SK-N-SH treated with all-trans-retinoic acid at 6 μM for 48 hours (cell line): ENCODE results near the gene PNN.

Source experiments
- ATAC-seq: fragments of 200-7000 bp; cut with Tn5 transposase; 3 replicates; pipeline ENCODE4 v1.9.1; 2020; ENCODE audit warnings: mild to moderate bottlenecking, moderate library complexity
- ARNTL ChIP-seq: fragments of 450-650 bp; formaldehyde crosslinking; IDR thresholded peaks from 2 replicates; pipeline ENCODE4 v1.5.0; 2020; ENCODE audit warnings: low read depth, mild to moderate bottlenecking, moderate library complexity, borderline replicate concordance
- BACH2 ChIP-seq: fragments of 250-450 bp; sonication (Bioruptor Pico); IDR thresholded peaks from 2 replicates; pipeline ENCODE4 v1.9.0; 2021; ENCODE audit warnings: mild to moderate bottlenecking, borderline replicate concordance
- CSDC2 ChIP-seq: fragments of 250-450 bp; sonication (Bioruptor Pico); IDR thresholded peaks from 2 replicates; pipeline ENCODE4 v1.5.0; 2020; ENCODE audit warnings: mild to moderate bottlenecking, moderate library complexity
- ESRRG ChIP-seq: fragments of 250-450 bp; sonication (Bioruptor Pico); IDR thresholded peaks from 2 replicates; pipeline ENCODE4 v1.6.1; 2021; ENCODE audit warnings: mild to moderate bottlenecking
- ISL1 ChIP-seq: fragments of 250-450 bp; sonication (Bioruptor Pico); IDR thresholded peaks from 2 replicates; pipeline ENCODE4 v2.1.2; 2022; ENCODE audit warnings: mild to moderate bottlenecking, moderate library complexity
- PPARA ChIP-seq: fragments of 250-450 bp; sonication (Bioruptor Pico); IDR thresholded peaks from 2 replicates; pipeline ENCODE4 v1.5.0; 2020; ENCODE audit warnings: mild to moderate bottlenecking, borderline replicate concordance
- RARB ChIP-seq: fragments of 250-450 bp; sonication (Bioruptor Pico); IDR thresholded peaks from 2 replicates; pipeline ENCODE4 v1.8.0; 2021; ENCODE audit warnings: mild to moderate bottlenecking, moderate library complexity
- TCF4 ChIP-seq: fragments of 250-450 bp; sonication (Bioruptor Pico); IDR thresholded peaks from 2 replicates; pipeline ENCODE4 v1.8.0; 2021; ENCODE audit warnings: mild to moderate bottlenecking, moderate library complexity, borderline replicate concordance
- TOX ChIP-seq: fragments of 250-450 bp; sonication (Bioruptor Pico); IDR thresholded peaks from 2 replicates; pipeline ENCODE4 v1.8.0; 2021; ENCODE audit warnings: mild to moderate bottlenecking, moderate library complexity, borderline replicate concordance
- ZC3H10 ChIP-seq: fragments of 250-450 bp; sonication (Bioruptor Pico); IDR thresholded peaks from 2 replicates; pipeline ENCODE4 v1.5.1; 2021; ENCODE audit warnings: mild to moderate bottlenecking, moderate library complexity
- ZFP3 ChIP-seq: fragments of 250-450 bp; sonication (Bioruptor Pico); IDR thresholded peaks from 2 replicates; pipeline ENCODE4 v1.5.0; 2020; ENCODE audit warnings: mild to moderate bottlenecking, moderate library complexity
- ZNF565 ChIP-seq: fragments of 450-650 bp; formaldehyde crosslinking; conservative IDR thresholded peaks from 2 replicates; pipeline ENCODE4 v1.5.0; 2020; ENCODE audit warnings: low read depth, mild to moderate bottlenecking, moderate library complexity
- ZNF70 ChIP-seq: fragments of 450-650 bp; formaldehyde crosslinking; IDR thresholded peaks from 2 replicates; pipeline ENCODE4 v1.5.0; 2020; ENCODE audit warnings: mild to moderate bottlenecking, moderate library complexity
- ZNF8 ChIP-seq: fragments of 450-650 bp; formaldehyde crosslinking; IDR thresholded peaks from 2 replicates; pipeline ENCODE4 v1.5.0; 2020; ENCODE audit warnings: mild to moderate bottlenecking, moderate library complexity
- TF ChIP-seq, protein P1 (sequence below): fragments of 250-450 bp; sonication (Bioruptor Pico); IDR thresholded peaks from 2 replicates; pipeline ENCODE4 v1.8.0; 2021; ENCODE audit warnings: low read depth, mild to moderate bottlenecking, moderate library complexity, borderline replicate concordance
- TF ChIP-seq, protein P2 (sequence below): fragments of 250-450 bp; sonication (Bioruptor Pico); IDR thresholded peaks from 2 replicates; pipeline ENCODE4 v1.8.0; 2020; ENCODE audit warnings: mild to moderate bottlenecking, moderate library complexity, borderline replicate concordance
- TF ChIP-seq, protein P3 (sequence below): fragments of 250-450 bp; sonication (Bioruptor Pico); IDR thresholded peaks from 2 replicates; pipeline ENCODE4 v1.5.0; 2020; ENCODE audit warnings: mild to moderate bottlenecking, moderate library complexity
- TF ChIP-seq, protein P4 (sequence below): fragments of 250-450 bp; sonication (Bioruptor Pico); IDR thresholded peaks from 2 replicates; pipeline ENCODE4 v1.5.1; 2020; ENCODE audit warnings: low read depth, mild to moderate bottlenecking, moderate library complexity
- TF ChIP-seq, protein P5 (sequence below): fragments of 250-450 bp; sonication (Bioruptor Pico); IDR thresholded peaks from 2 replicates; pipeline ENCODE4 v1.5.1; 2021; ENCODE audit warnings: mild to moderate bottlenecking, moderate library complexity

Gene PNN

DNA sequence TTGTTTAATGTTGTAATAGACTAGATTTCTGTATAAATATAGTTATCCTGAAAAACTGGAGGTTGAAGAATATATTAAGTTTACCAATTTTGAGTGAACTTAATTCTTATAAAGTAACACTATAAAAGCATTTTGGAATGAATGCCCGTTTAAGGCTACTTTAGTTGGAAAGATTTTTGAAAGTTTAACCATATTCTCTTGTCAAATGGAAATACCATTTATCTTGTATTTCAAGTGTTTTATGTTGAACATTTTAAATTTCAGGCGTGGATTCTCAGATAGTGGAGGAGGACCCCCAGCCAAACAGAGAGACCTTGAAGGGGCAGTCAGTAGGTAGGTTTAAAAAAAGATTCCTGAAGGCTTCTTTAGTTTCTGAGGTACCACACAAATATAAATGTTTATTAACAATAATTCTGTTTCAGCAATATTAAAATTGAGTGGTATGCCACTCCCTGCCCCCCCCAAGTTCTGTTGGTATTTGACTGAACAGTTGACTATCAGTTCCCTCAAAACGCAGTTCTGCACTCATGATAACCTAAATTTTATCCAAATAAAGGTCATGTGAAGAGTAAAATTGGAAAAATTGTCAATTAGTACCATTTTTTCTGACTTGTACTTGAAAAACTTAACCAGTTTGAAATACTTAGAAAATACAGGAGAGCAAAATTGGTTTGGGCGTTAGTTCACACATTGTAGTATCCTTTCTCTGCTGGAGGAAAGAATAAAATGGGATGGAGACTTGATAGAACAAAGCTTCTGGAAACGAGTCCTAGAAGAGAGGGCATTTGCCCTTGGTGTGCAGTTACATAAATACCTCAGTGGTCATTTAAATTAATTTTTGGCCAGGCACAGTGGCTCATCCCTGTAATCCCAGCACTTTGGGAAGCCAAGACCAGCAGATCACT lies 1.5 kb downstream of the PNN start:
- no peak for TF ChIP-seq ZNF565 (CRISPR knock-in tag)
- no peak for TF ChIP-seq ISL1 (CRISPR knock-in tag)
- TF ChIP-seq ZNF8 (CRISPR knock-in tag) = no peak
- TF ChIP-seq ZFP3 (CRISPR knock-in tag) = no peak
- no peak for TF ChIP-seq CSDC2 (CRISPR knock-in tag)
- TF ChIP-seq, protein P1, sequence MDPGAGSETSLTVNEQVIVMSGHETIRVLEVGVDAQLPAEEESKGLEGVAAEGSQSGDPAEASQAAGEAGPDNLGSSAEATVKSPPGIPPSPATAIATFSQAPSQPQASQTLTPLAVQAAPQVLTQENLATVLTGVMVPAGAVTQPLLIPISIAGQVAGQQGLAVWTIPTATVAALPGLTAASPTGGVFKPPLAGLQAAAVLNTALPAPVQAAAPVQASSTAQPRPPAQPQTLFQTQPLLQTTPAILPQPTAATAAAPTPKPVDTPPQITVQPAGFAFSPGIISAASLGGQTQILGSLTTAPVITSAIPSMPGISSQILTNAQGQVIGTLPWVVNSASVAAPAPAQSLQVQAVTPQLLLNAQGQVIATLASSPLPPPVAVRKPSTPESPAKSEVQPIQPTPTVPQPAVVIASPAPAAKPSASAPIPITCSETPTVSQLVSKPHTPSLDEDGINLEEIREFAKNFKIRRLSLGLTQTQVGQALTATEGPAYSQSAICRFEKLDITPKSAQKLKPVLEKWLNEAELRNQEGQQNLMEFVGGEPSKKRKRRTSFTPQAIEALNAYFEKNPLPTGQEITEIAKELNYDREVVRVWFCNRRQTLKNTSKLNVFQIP (CRISPR knock-in tag) = no peak
- no peak for TF ChIP-seq PPARA (CRISPR knock-in tag)
- TF ChIP-seq, protein P2, sequence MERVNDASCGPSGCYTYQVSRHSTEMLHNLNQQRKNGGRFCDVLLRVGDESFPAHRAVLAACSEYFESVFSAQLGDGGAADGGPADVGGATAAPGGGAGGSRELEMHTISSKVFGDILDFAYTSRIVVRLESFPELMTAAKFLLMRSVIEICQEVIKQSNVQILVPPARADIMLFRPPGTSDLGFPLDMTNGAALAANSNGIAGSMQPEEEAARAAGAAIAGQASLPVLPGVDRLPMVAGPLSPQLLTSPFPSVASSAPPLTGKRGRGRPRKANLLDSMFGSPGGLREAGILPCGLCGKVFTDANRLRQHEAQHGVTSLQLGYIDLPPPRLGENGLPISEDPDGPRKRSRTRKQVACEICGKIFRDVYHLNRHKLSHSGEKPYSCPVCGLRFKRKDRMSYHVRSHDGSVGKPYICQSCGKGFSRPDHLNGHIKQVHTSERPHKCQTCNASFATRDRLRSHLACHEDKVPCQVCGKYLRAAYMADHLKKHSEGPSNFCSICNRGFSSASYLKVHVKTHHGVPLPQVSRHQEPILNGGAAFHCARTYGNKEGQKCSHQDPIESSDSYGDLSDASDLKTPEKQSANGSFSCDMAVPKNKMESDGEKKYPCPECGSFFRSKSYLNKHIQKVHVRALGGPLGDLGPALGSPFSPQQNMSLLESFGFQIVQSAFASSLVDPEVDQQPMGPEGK (CRISPR knock-in tag) = no peak
- no peak for TF ChIP-seq BACH2 (CRISPR knock-in tag)
- TF ChIP-seq TOX (CRISPR knock-in tag) = no peak
- TF ChIP-seq ZNF70 (CRISPR knock-in tag) = no peak
- TF ChIP-seq, protein P3, sequence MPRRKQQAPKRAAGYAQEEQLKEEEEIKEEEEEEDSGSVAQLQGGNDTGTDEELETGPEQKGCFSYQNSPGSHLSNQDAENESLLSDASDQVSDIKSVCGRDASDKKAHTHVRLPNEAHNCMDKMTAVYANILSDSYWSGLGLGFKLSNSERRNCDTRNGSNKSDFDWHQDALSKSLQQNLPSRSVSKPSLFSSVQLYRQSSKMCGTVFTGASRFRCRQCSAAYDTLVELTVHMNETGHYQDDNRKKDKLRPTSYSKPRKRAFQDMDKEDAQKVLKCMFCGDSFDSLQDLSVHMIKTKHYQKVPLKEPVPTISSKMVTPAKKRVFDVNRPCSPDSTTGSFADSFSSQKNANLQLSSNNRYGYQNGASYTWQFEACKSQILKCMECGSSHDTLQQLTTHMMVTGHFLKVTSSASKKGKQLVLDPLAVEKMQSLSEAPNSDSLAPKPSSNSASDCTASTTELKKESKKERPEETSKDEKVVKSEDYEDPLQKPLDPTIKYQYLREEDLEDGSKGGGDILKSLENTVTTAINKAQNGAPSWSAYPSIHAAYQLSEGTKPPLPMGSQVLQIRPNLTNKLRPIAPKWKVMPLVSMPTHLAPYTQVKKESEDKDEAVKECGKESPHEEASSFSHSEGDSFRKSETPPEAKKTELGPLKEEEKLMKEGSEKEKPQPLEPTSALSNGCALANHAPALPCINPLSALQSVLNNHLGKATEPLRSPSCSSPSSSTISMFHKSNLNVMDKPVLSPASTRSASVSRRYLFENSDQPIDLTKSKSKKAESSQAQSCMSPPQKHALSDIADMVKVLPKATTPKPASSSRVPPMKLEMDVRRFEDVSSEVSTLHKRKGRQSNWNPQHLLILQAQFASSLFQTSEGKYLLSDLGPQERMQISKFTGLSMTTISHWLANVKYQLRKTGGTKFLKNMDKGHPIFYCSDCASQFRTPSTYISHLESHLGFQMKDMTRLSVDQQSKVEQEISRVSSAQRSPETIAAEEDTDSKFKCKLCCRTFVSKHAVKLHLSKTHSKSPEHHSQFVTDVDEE (CRISPR knock-in tag) = no peak
- no peak for TF ChIP-seq ESRRG (CRISPR knock-in tag)
- TF ChIP-seq, protein P4, sequence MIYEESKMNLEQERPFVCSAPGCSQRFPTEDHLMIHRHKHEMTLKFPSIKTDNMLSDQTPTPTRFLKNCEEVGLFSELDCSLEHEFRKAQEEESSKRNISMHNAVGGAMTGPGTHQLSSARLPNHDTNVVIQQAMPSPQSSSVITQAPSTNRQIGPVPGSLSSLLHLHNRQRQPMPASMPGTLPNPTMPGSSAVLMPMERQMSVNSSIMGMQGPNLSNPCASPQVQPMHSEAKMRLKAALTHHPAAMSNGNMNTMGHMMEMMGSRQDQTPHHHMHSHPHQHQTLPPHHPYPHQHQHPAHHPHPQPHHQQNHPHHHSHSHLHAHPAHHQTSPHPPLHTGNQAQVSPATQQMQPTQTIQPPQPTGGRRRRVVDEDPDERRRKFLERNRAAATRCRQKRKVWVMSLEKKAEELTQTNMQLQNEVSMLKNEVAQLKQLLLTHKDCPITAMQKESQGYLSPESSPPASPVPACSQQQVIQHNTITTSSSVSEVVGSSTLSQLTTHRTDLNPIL (CRISPR knock-in tag) = no peak
- no peak for TF ChIP-seq RARB (CRISPR knock-in tag)
- TF ChIP-seq, protein P5, sequence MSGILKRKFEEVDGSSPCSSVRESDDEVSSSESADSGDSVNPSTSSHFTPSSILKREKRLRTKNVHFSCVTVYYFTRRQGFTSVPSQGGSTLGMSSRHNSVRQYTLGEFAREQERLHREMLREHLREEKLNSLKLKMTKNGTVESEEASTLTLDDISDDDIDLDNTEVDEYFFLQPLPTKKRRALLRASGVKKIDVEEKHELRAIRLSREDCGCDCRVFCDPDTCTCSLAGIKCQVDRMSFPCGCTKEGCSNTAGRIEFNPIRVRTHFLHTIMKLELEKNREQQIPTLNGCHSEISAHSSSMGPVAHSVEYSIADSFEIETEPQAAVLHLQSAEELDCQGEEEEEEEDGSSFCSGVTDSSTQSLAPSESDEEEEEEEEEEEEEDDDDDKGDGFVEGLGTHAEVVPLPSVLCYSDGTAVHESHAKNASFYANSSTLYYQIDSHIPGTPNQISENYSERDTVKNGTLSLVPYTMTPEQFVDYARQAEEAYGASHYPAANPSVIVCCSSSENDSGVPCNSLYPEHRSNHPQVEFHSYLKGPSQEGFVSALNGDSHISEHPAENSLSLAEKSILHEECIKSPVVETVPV (CRISPR knock-in tag) = no peak
- TF ChIP-seq, all 23 proteins: peak for 0
- ATAC-seq = no peak

DNA sequence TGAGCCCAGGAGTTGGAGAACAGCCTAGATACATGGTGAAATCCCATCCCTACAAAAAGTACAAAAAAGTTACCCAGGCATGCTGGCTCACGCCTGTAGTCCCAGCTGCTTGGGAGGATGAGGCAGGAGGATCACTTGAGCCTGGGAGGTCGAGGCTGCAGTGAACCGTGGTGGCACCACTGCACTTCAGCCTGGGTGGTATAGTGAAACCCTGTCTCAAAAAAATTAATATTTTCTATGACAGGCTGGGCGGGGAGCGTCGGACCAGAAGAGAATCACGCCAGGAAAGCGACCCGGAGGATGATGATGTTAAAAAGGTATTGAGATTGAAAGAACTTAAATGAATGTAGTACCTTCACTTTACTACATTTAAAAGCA lies 2.1 kb downstream of the PNN start:
- no peak for TF ChIP-seq TCF4
- TF ChIP-seq ZNF70 (CRISPR knock-in tag) = no peak
- TF ChIP-seq CSDC2 (CRISPR knock-in tag) = no peak
- no peak for TF ChIP-seq BACH2 (CRISPR knock-in tag)
- TF ChIP-seq, protein P5 (CRISPR knock-in tag) = no peak
- TF ChIP-seq ARNTL (CRISPR knock-in tag) = no peak
- TF ChIP-seq, protein P3 (CRISPR knock-in tag) = no peak
- no peak for TF ChIP-seq ZNF565 (CRISPR knock-in tag)
- no peak for TF ChIP-seq ZC3H10 (CRISPR knock-in tag)
- TF ChIP-seq, all 23 proteins: peak for 0
- no peak for ATAC-seq
